ENCODE data around the gene DNAJC4.

Gene DNAJC4

GRCh38 chr11:64220271-64220670, 10.1 kb upstream of the DNAJC4 start:
- no peak for TF ChIP-seq EZH2phosphoT487 (conservative IDR thresholded peaks at IDR 0.05; ENCODE audit: low read length)
- TF ChIP-seq CTCF (IDR thresholded peaks at IDR 0.05; ENCODE audit: insufficient read depth, low read length, poor library complexity, severe bottlenecking), result no peak
- Histone ChIP-seq H3K9me2 (replicated peaks; ENCODE audit: insufficient read depth, low read length) (no peaks in the 10 kb centered on the region), H3K36me3 (ENCODE audit: low read length) (peaks cover under 1% of the 10 kb centered on the region; the same call in 1 of the 2 replicates), H3K4me3 (ENCODE audit: insufficient read depth, low read length, poor library complexity, severe bottlenecking) (no peak overlapping the region), H3K4me2 (ENCODE audit: low read depth, low read length, poor library complexity, severe bottlenecking) (no peak overlapping the region), H3K79me2 (ENCODE audit: insufficient read depth, low read length) (no peaks in the 10 kb centered on the region), H3K9ac (ENCODE audit: low read length) (no peak overlapping the region), H3F3A (ENCODE audit: insufficient read depth) (peaks cover 12% of the 10 kb centered on the region), H2AFZ (ENCODE audit: low read depth, low read length, severe bottlenecking) (no peak overlapping the region), H3K9me3 (ENCODE audit: insufficient read depth, low read length) (no peaks in the 10 kb centered on the region), H4K20me1 (ENCODE audit: low read depth, low read length) (no peaks in the 10 kb centered on the region), H3K27me3 (ENCODE audit: low read length) (no peaks in the 10 kb centered on the region), H3K27ac (ENCODE audit: low read depth, low read length) (no peak overlapping the region)

- Histone ChIP-seq H4K20me1 (ENCODE audit: low read depth, low read length) (no peaks in the 10 kb centered on the region), H3K4me2 (ENCODE audit: low read depth, low read length, poor library complexity, severe bottlenecking) (no peak overlapping the region), H3F3A (ENCODE audit: insufficient read depth) (peaks cover 11% of the 10 kb centered on the region), H2AFZ (ENCODE audit: low read depth, low read length, severe bottlenecking) (no peak overlapping the region), H3K27me3 (ENCODE audit: low read length) (no peaks in the 10 kb centered on the region), H3K4me3 (ENCODE audit: insufficient read depth, low read length, poor library complexity, severe bottlenecking) (no peak overlapping the region), H3K79me2 (ENCODE audit: insufficient read depth, low read length) (no peaks in the 10 kb centered on the region), H3K9me3 (ENCODE audit: insufficient read depth, low read length) (no peaks in the 10 kb centered on the region), H3K27ac (ENCODE audit: low read depth, low read length) (no peak overlapping the region), H3K36me3 (ENCODE audit: low read length) (no peaks in the 10 kb centered on the region), H3K9ac (ENCODE audit: low read length) (no peak overlapping the region), H3K9me2 (replicated peaks; ENCODE audit: insufficient read depth, low read length) (no peaks in the 10 kb centered on the region)
- TF ChIP-seq EZH2phosphoT487 (conservative IDR thresholded peaks at IDR 0.05; ENCODE audit: low read length) (no peak), CTCF (IDR thresholded peaks at IDR 0.05; ENCODE audit: insufficient read depth, low read length, poor library complexity, severe bottlenecking) (no peak)
These were observed 9.6 kb upstream of the DNAJC4 start for GRCh38 chr11:64220798-64221197.

GRCh38 chr11:64222651-64223000, 7.7 kb upstream of the DNAJC4 start:
- Histone ChIP-seq H3K79me2 (ENCODE audit: insufficient read depth, low read length) (no peaks in the 10 kb centered on the region; the same call in 1 of the 2 replicates), H2AFZ (ENCODE audit: low read depth, low read length, severe bottlenecking) (no peak overlapping the region), H3K36me3 (ENCODE audit: low read length) (no peaks in the 10 kb centered on the region), H4K20me1 (ENCODE audit: low read depth, low read length) (no peaks in the 10 kb centered on the region), H3K27ac (ENCODE audit: low read depth, low read length) (no peak overlapping the region), H3K9me2 (replicated peaks; ENCODE audit: insufficient read depth, low read length) (no peaks in the 10 kb centered on the region), H3K4me2 (ENCODE audit: low read depth, low read length, poor library complexity, severe bottlenecking) (no peak overlapping the region), H3K9ac (ENCODE audit: low read length) (no peak overlapping the region), H3K27me3 (ENCODE audit: low read length) (no peaks in the 10 kb centered on the region), H3F3A (ENCODE audit: insufficient read depth) (peaks cover 26% of the 10 kb centered on the region), H3K4me3 (ENCODE audit: insufficient read depth, low read length, poor library complexity, severe bottlenecking) (no peak overlapping the region), H3K9me3 (ENCODE audit: insufficient read depth, low read length) (no peaks in the 10 kb centered on the region)
- no peak for TF ChIP-seq EZH2phosphoT487 (conservative IDR thresholded peaks at IDR 0.05; ENCODE audit: low read length)
- TF ChIP-seq CTCF (IDR thresholded peaks at IDR 0.05; ENCODE audit: insufficient read depth, low read length, poor library complexity, severe bottlenecking), result no peak

All from SU-DHL-6 (cell line).